PC-3 (cell line): ENCODE measurements around the gene COMMD3. TPM values are rescaled to one million over a fixed set of nuclear protein-coding genes. Genes with fewer than 3 reads are reported as not detected.

Experiments used
- ATAC-seq: fragments of 200-7000 bp; cut with Tn5 transposase; 2 replicates; pipeline ENCODE4 v1.9.1; 2020; ENCODE audit warnings: mild to moderate bottlenecking, moderate library complexity
- BruUV-seq: library from RNA; stranded (reverse); fragments of 400-500 nt; replicated peaks from 2 replicates; lab custom pipeline; 2021; lab: Mats Ljungman, UMichigan
- CTCF ChIA-PET: fragments of 300-600 bp; sonication (Branson Sonifier 250); formaldehyde crosslinking; loops from one replicate; lab custom pipeline; 2022; ENCODE audit warnings: antibody characterized with exemption; lab: Charles Lee
- POLR2A ChIA-PET: fragments of 300-600 bp; sonication (Branson Sonifier 250); formaldehyde crosslinking; loops from one replicate; lab custom pipeline; 2022; ENCODE audit warnings: antibody characterized with exemption; ENCODE audit not compliant: unreplicated experiment; lab: Charles Lee
- DNase-seq: peaks from one replicate; pipeline ENCODE4 v3.0.0-alpha.2; 2015
- H2AFZ ChIP-seq: fragments of 300-600 bp; sonication (generic); 2 replicates; pipeline ENCODE4 v1.6.0; 2016; ENCODE audit warnings: antibody characterized with exemption, low read length
- H3F3A ChIP-seq: fragments of 300-600 bp; sonication (generic); one replicate; pipeline ENCODE4 v1.6.0; 2017; ENCODE audit warnings: antibody characterized with exemption, low read length, control low read depth, mild to moderate bottlenecking; ENCODE audit not compliant: unreplicated experiment
- H3K27ac ChIP-seq: fragments of 300-600 bp; sonication (generic); 2 replicates; pipeline ENCODE4 v1.5.1; 2016; ENCODE audit warnings: mild to moderate bottlenecking, low read length
- H3K27me3 ChIP-seq: fragments of 300-600 bp; sonication (generic); 2 replicates; pipeline ENCODE4 v1.6.1; 2016; ENCODE audit warnings: low read length, mixed read lengths
- H3K36me3 ChIP-seq: fragments of 300-600 bp; sonication (generic); 2 replicates; pipeline ENCODE4 v1.6.1; 2016; ENCODE audit warnings: low read depth, mixed run types, low read length, mixed read lengths
- H3K4me1 ChIP-seq: fragments of 300-600 bp; sonication (generic); 2 replicates; pipeline ENCODE4 v1.5.1; 2016; ENCODE audit warnings: low read length; ENCODE audit not compliant: insufficient read depth
- H3K4me2 ChIP-seq: fragments of 300-600 bp; sonication (generic); 2 replicates; pipeline ENCODE4 v1.6.0; 2016; ENCODE audit warnings: low read length
- H3K4me3 ChIP-seq: fragments of 300-600 bp; sonication (generic); 2 replicates; pipeline ENCODE4 v1.5.1; 2016; ENCODE audit warnings: mild to moderate bottlenecking, low read length, mixed read lengths
- H3K79me2 ChIP-seq: fragments of 300-600 bp; sonication (generic); 2 replicates; pipeline ENCODE4 v1.6.1; 2017; ENCODE audit warnings: low read length, mixed read lengths
- H3K9ac ChIP-seq: fragments of 300-600 bp; sonication (generic); 2 replicates; pipeline ENCODE4 v1.6.0; 2016; ENCODE audit warnings: mild to moderate bottlenecking, low read length
- H3K9me2 ChIP-seq: fragments of 300-600 bp; sonication (generic); replicated peaks from 2 replicates; pipeline ENCODE4 v1.6.1; 2016; ENCODE audit warnings: mixed run types, low read length, mixed read lengths
- H3K9me3 ChIP-seq: fragments of 300-600 bp; sonication (generic); 2 replicates; pipeline ENCODE4 v1.6.1; 2016; ENCODE audit warnings: low read length, mixed read lengths
- H4K20me1 ChIP-seq: fragments of 300-600 bp; sonication (generic); 2 replicates; pipeline ENCODE4 v1.6.1; 2016; ENCODE audit warnings: low read length, mixed read lengths
- EZH2 ChIP-seq: fragments of 300-600 bp; sonication (generic); IDR thresholded peaks from one replicate; pipeline ENCODE4 v1.6.1; 2017; ENCODE audit warnings: antibody characterized with exemption, mild to moderate bottlenecking, low read length; ENCODE audit not compliant: unreplicated experiment
- EZH2phosphoT487 ChIP-seq: fragments of 300-600 bp; sonication (generic); IDR thresholded peaks from 2 replicates; pipeline ENCODE4 v1.6.1; 2018; ENCODE audit warnings: mild to moderate bottlenecking, antibody characterized with exemption, low read length, borderline replicate concordance
- intact Hi-C: fragments of 100-400 bp; cut with micrococcal nuclease; formaldehyde crosslinking; loops from 2 replicates; pipeline ENCODE4 v1.9.0; 2023
- total RNA-seq: library from RNA; depleted of rRNA; stranded (reverse); fragments of >200 nt; gene quantifications from 2 replicates; pipeline ENCODE4 v1.2.3, GENCODE V29; 2014
- TF ChIP-seq, protein P1 (sequence below): fragments of 300-600 bp; sonication (generic); conservative IDR thresholded peaks from 2 replicates; pipeline ENCODE4 v1.5.1; 2017; ENCODE audit warnings: antibody characterized with exemption, low read depth, mild to moderate bottlenecking, low read length

The COMMD3 gene
- total RNA-seq, 1 experiment from 2014 or later: 86.4 TPM

DNA sequence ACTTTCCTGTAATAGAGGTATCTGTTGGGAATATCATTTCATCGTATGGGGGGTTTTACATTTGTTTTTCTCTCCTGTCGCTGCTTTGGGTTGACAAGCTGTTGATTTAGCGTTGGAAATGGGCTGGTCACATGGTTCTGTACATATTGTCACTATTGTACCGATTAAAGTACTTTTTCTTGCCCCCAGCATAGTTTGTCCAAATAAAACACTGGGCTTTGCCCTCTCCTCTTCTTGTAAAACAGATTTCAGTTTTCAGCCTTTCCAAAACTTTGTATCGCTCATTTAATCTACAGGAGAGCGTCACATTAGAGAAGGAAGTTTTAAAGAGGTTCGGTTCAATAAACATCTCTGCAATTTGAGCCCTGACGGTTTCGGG, 8.7 kb downstream of the COMMD3 start:
- peak overlapping the region; percentile 92 for H3K4me2 ChIP-seq
- no peaks in the 10 kb centered on the region for H3K9me3 ChIP-seq
- ATAC-seq: no peak
- peaks cover 84% of the 10 kb centered on the region for H3K79me2 ChIP-seq
- peaks cover 16% of the 10 kb centered on the region for H4K20me1 ChIP-seq
- H3K4me3 ChIP-seq: peak overlapping the region; percentile 90
- no peaks in the 10 kb centered on the region for H3K9me2 ChIP-seq
- H3F3A ChIP-seq: no peaks in the 10 kb centered on the region
- CTCF ChIA-PET: no interaction called here
- peaks cover 36% of the 10 kb centered on the region for H3K36me3 ChIP-seq
- H3K9ac ChIP-seq: peak overlapping the region; percentile 99
- POLR2A ChIA-PET: interaction anchor here (0.5 kb wide), 1 partner anchor 16 kb away, joined by 3 read pairs; no protein-coding TSS in a partner anchor
- H3K27me3 ChIP-seq: no peaks in the 10 kb centered on the region
- TF ChIP-seq EZH2 (no peak), EZH2phosphoT487 (no peak)
- TF ChIP-seq, protein P1, sequence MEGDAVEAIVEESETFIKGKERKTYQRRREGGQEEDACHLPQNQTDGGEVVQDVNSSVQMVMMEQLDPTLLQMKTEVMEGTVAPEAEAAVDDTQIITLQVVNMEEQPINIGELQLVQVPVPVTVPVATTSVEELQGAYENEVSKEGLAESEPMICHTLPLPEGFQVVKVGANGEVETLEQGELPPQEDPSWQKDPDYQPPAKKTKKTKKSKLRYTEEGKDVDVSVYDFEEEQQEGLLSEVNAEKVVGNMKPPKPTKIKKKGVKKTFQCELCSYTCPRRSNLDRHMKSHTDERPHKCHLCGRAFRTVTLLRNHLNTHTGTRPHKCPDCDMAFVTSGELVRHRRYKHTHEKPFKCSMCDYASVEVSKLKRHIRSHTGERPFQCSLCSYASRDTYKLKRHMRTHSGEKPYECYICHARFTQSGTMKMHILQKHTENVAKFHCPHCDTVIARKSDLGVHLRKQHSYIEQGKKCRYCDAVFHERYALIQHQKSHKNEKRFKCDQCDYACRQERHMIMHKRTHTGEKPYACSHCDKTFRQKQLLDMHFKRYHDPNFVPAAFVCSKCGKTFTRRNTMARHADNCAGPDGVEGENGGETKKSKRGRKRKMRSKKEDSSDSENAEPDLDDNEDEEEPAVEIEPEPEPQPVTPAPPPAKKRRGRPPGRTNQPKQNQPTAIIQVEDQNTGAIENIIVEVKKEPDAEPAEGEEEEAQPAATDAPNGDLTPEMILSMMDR: no peak
- peak overlapping the region; percentile 90 for H3K27ac ChIP-seq
- intact Hi-C loops: loop anchor here (5.0 kb wide), 1 partner anchor 297 kb away; no protein-coding TSS in a partner anchor
- DNase-seq: no peak
- BruUV-seq: TSS peak; percentile 61
- H2AFZ ChIP-seq: no peak overlapping the region
- peaks cover 15% of the 10 kb centered on the region for H3K4me1 ChIP-seq

DNA sequence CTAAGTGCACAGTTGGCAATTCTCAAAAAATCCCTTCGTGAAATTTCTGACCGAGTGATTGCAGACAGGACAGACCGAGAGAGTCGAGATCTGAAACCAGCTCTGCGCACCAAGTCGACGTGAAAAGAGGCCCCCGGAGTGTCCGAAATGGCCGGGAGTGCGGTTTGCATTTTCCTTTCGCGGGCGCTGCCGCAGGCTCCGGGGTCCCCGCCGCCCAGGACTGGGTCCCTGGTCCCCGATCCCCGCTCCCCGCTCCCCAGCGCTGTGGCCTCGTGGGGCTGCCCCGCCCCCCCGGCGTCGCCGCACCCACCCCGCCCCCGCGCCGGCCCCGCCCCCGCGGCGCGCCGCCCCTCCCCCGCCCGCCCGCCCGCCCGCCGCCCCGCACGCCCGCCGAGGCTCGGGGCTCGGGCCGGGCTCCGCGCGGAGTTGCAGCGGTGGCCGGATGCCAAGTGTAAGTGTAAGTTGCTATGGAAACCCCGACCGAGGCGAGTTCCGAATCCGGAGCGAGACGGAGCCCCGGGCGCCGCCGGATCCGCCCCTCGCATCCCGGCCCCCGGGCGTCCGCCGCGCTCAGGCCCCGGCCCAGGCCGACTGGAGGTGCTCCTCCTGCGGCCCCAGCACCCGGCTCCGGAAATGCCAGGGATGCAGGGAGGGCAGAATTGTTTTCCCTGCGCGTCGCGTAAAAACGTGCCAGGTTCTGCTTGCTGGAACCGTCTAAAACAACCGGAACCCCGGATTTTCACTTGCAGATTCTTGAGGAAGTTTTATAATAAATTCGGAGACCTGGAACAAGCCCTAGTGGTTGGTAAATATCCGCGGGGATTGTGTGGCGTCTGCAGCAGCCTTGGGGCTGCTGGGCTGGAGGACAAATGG, 9.3 kb downstream of the COMMD3 start:
- ChIA-PET CTCF (no interaction called here), POLR2A (interaction anchor here (0.5 kb wide), 1 partner anchor 15 kb away, joined by 3 read pairs; no protein-coding TSS in a partner anchor)
- DNase-seq: peak; percentile 71
- TF ChIP-seq, protein P1: no peak
- no peak for TF ChIP-seq EZH2phosphoT487
- no peak for TF ChIP-seq EZH2
- peaks cover 16% of the 10 kb centered on the region for H4K20me1 ChIP-seq
- H3K27me3 ChIP-seq: no peaks in the 10 kb centered on the region
- H3K79me2 ChIP-seq: peaks cover 84% of the 10 kb centered on the region
- intact Hi-C loops: no loop called here
- H3K36me3 ChIP-seq: peaks cover 42% of the 10 kb centered on the region
- H2AFZ ChIP-seq: no peak overlapping the region
- H3K4me3 ChIP-seq: peak overlapping the region; percentile 90
- BruUV-seq: no TSS peak
- H3K27ac ChIP-seq: peak overlapping the region; percentile 90
- H3K9me3 ChIP-seq: no peaks in the 10 kb centered on the region
- peak; percentile 56 for ATAC-seq
- H3K9me2 ChIP-seq: no peaks in the 10 kb centered on the region
- H3K4me1 ChIP-seq: peaks cover 15% of the 10 kb centered on the region
- peak overlapping the region; percentile 94 for H3K4me2 ChIP-seq
- peak overlapping the region; percentile 99 for H3K9ac ChIP-seq
- H3F3A ChIP-seq: peaks cover 2% of the 10 kb centered on the region
